SK-N-MC (cell line): ENCODE measurements around the gene GDNF.

Source experiments
- EZH2 ChIP-seq: fragments of 200-600 bp; sonication (generic); IDR thresholded peaks from one replicate; pipeline ENCODE4 v1.6.1; 2017; ENCODE audit warnings: antibody characterized with exemption
- FOXP2 ChIP-seq: optimal IDR thresholded peaks from 2 replicates; pipeline ENCODE3; 2011; ENCODE audit warnings: mild to moderate bottlenecking, moderate library complexity; ENCODE audit not compliant: insufficient read depth; ENCODE audit errors: extremely low read length, control extremely low read depth
- POLR2AphosphoS5 ChIP-seq: IDR thresholded peaks from 2 replicates; pipeline ENCODE4 v1.6.1; 2012; ENCODE audit warnings: mild to moderate bottlenecking, low read depth, low read length, borderline replicate concordance

- TF ChIP-seq EZH2 (no peak), POLR2AphosphoS5 (no peak), FOXP2 (no peak)
Measured at GRCh38 chr5:37786862-37787519, 52.9 kb downstream of the GDNF start.
